Retinal pigment epithelial cell (primary cell): Measurements from ENCODE around the gene INHA.

Source experiments
- DNase-seq: peaks from one replicate; pipeline ENCODE4 v3.0.0-alpha.2; 2010; ENCODE audit warnings: low read depth
- H3K4me3 ChIP-seq: 2 replicates; pipeline ENCODE4 v1.5.1; 2011; ENCODE audit warnings: mild to moderate bottlenecking, low read length, control low read depth, moderate library complexity
- CTCF ChIP-seq: conservative IDR thresholded peaks from 2 replicates; pipeline ENCODE4 v1.5.1; 2011; ENCODE audit warnings: low read depth, low read length, control low read depth, inconsistent platforms

INHA gene

GRCh38 chr2:219547621-219548020, 24.5 kb upstream of the INHA start:
- no peak for DNase-seq
- no peak overlapping the region for H3K4me3 ChIP-seq
- TF ChIP-seq CTCF, result no peak

GRCh38 chr2:219548990-219549389, 23.1 kb upstream of the INHA start:
- no peak for TF ChIP-seq CTCF
- no peak for DNase-seq
- no peak overlapping the region for H3K4me3 ChIP-seq

- no peak for DNase-seq
- TF ChIP-seq CTCF, result no peak
- H3K4me3 ChIP-seq, result no peak overlapping the region
Observed at GRCh38 chr2:219549619-219550018, 22.5 kb upstream of the INHA start.

GRCh38 chr2:219551441-219552381, 20.4 kb upstream of the INHA start:
- DNase-seq, result no peak
- peak overlapping the region; percentile 69 for H3K4me3 ChIP-seq
- TF ChIP-seq CTCF, result no peak

GRCh38 chr2:219552382-219553167, 19.5 kb upstream of the INHA start:
- no peak for TF ChIP-seq CTCF
- H3K4me3 ChIP-seq, result peak overlapping the region; percentile 69
- DNase-seq, result no peak

GRCh38 chr2:219553168-219553417, 19.0 kb upstream of the INHA start:
- peak overlapping the region; percentile 69 for H3K4me3 ChIP-seq
- no peak for DNase-seq
- no peak for TF ChIP-seq CTCF
